Spinal cord (tissue), 10 donors: ENCODE measurements around the gene FAM162A. TPM values are rescaled to one million over a fixed set of nuclear protein-coding genes. Genes with fewer than 3 reads are reported as not detected.

ENCODE experiments used
- DNase-seq, 6 donors: peaks; one replicate each; pipeline versions ENCODE4 v3.0.0 to v3.0.0-alpha.2; 2013 to 2015; ENCODE audit warnings: low spot score in 6 of 6, low read depth in 4 of 6
- H3K27ac ChIP-seq: one replicate; pipeline ENCODE4 v1.5.1; 2013; ENCODE audit warnings: low read depth, low read length, control low read depth
- H3K27me3 ChIP-seq: one replicate; pipeline ENCODE4 v1.6.1; 2013; ENCODE audit warnings: low read length; ENCODE audit not compliant: control insufficient read depth, insufficient read depth
- H3K36me3 ChIP-seq: one replicate; pipeline ENCODE4 v1.6.1; 2013; ENCODE audit warnings: low read length; ENCODE audit not compliant: control insufficient read depth, insufficient read depth
- H3K4me1 ChIP-seq: one replicate; pipeline ENCODE4 v1.6.1; 2013; ENCODE audit warnings: low read length; ENCODE audit not compliant: control insufficient read depth, insufficient read depth
- H3K4me3 ChIP-seq: one replicate; pipeline ENCODE4 v1.5.1; 2013; ENCODE audit warnings: low read depth, low read length, control low read depth
- H3K9me3 ChIP-seq: one replicate; pipeline ENCODE4 v1.6.1; 2013; ENCODE audit warnings: low read length; ENCODE audit not compliant: control insufficient read depth, insufficient read depth
- WGBS: methylation state at CpG from one replicate; pipeline ENCODE4 v1.1.5; 2013; ENCODE audit warnings: missing lambda C conversion rate; ENCODE audit not compliant: insufficient coverage; 5-methylcytosine and 5-hydroxymethylcytosine counted together
- long read RNA-seq, 4 donors: transcript quantifications; one replicate each; lab custom pipeline, GENCODE V29; 2026
- polyA plus RNA-seq, 2 donors: library from polyadenylated mRNA; unstranded; fragments of 120-200 nt; gene quantifications; one replicate each; pipeline ENCODE4 v1.2.1, GENCODE V29; 2013; ENCODE audit not compliant: insufficient read length in 2 of 2
- total RNA-seq, 2 donors: library from RNA; depleted of rRNA in 1 of 2; stranded (reverse); fragments of 120-200 nt in 1 of 2; fragments of >200 nt in 1 of 2; gene quantifications; one replicate each; pipeline versions ENCODE4 v1.2.3 to v1.2.4, GENCODE V29; 2013 to 2014
- donor health status: healthy.

The FAM162A gene, protein sequence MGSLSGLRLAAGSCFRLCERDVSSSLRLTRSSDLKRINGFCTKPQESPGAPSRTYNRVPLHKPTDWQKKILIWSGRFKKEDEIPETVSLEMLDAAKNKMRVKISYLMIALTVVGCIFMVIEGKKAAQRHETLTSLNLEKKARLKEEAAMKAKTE
- 10 to 100 TPM; 22.2 to 52.3 TPM for total RNA-seq
- polyA plus RNA-seq: 10 to 100 TPM; 39.3 to 41.2 TPM
- long read RNA-seq, donor 1, transcript FAM162A-203 (5 exons, 3,052 nt): major isoform, 24 of 39 reads
- long read RNA-seq, donor 1, partial matches to known transcripts: 14 of 39 reads
- long read RNA-seq, donor 1, other reads (novel, unspliced or antisense): 0 of 39 reads
- long read RNA-seq, donor 2, transcript FAM162A-203 (5 exons, 3,052 nt): major isoform, 18 of 18 reads
- long read RNA-seq, donor 2, partial matches to known transcripts: 0 of 18 reads
- long read RNA-seq, donor 2, other reads (novel, unspliced or antisense): 0 of 18 reads
- long read RNA-seq, donor 3, transcript FAM162A-203 (5 exons, 3,052 nt): major isoform, 19 of 20 reads
- long read RNA-seq, donor 3, partial matches to known transcripts: 0 of 20 reads
- long read RNA-seq, donor 3, other reads (novel, unspliced or antisense): 0 of 20 reads
- long read RNA-seq, donor 4, transcript FAM162A-203 (5 exons, 3,052 nt): major isoform, 65 of 71 reads
- long read RNA-seq, donor 4, partial matches to known transcripts: 6 of 71 reads
- long read RNA-seq, donor 4, other reads (novel, unspliced or antisense): 0 of 71 reads

- H3K36me3 ChIP-seq: no peaks in the 10 kb centered on the region
- no peaks in the 10 kb centered on the region for H3K27me3 ChIP-seq
- H3K9me3 ChIP-seq: no peaks in the 10 kb centered on the region
- DNase-seq: peak; percentile 87 to 98 (median 90)
- H3K27ac ChIP-seq: peak within 1 kb of the TSS; percentile 82
- H3K4me1 ChIP-seq: no peaks in the 10 kb centered on the region
- WGBS: 0% methylated on average over 49 of the region's 52 CpGs
- H3K4me3 ChIP-seq: peak within 1 kb of the TSS; percentile 69
Measured at GRCh38 chr3:122383771-122384697, at the start of gene FAM162A. TSS of gene FAM162A (plus strand) at chr3:122384182. CDS start at chr3:122384266, 84 bp downstream.

DNA sequence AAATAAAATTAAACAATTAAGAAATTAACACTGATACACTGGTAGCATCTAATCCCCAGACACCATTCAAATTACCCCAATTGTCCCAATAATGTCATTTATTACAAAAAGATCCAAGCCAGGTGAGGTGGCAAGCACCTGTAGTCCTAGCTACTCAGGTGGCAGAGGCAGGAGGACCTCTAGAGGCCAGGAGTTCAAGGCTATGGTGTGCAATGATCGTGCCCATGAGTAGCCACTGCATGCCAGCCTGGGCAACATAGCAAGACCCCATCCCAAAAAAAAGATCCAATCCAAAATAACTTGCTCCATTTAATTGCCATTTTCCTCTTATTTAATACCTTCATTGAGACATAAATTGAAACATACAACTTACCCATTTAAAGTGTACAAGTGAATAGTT is 41.2 kb upstream of the FAM162A start:
- Histone ChIP-seq H3K9me3 (no peaks in the 10 kb centered on the region), H3K36me3 (no peaks in the 10 kb centered on the region), H3K27me3 (no peaks in the 10 kb centered on the region), H3K4me1 (no peaks in the 10 kb centered on the region), H3K27ac (no peak overlapping the region), H3K4me3 (no peak overlapping the region)
- 80% methylated on average over 1 of the region's 1 CpG for WGBS
- no peak for DNase-seq

- Histone ChIP-seq H3K27ac (no peak overlapping the region), H3K36me3 (no peaks in the 10 kb centered on the region), H3K27me3 (no peaks in the 10 kb centered on the region), H3K9me3 (no peaks in the 10 kb centered on the region), H3K4me1 (no peaks in the 10 kb centered on the region), H3K4me3 (no peak overlapping the region)
- WGBS: no CpG with 5 or more reads among the region's 2 CpGs
- DNase-seq: no peak
Measured at GRCh38 chr3:122343654-122344053, 40.3 kb upstream of the FAM162A start.

DNA sequence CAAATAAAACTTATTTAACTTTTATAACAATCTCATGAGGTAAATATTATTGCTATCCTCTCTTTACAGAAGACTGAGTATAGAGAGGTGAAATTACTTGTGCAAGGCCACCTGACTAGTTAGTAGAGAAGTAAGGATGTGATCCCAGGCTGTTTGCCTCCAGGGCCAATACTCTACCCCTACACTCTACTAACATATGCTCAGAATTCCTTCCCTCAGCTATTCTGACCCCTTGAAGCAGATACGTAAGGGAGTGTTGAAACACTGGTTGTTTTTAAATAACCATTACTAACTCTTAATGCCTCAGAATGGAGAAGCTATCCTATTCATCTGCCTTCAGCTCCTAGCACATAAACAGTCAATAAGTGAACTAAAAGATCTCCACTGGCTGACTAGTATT is 34.8 kb upstream of the FAM162A start:
- WGBS: no CpG with 5 or more reads among the region's 1 CpG
- no peaks in the 10 kb centered on the region for H3K27me3 ChIP-seq
- H3K4me1 ChIP-seq: no peaks in the 10 kb centered on the region
- no peaks in the 10 kb centered on the region for H3K9me3 ChIP-seq
- H3K4me3 ChIP-seq: no peak overlapping the region
- H3K36me3 ChIP-seq: no peaks in the 10 kb centered on the region
- DNase-seq: no peak
- H3K27ac ChIP-seq: no peak overlapping the region

GRCh38 chr3:122350814-122351418 is 33.1 kb upstream of the FAM162A start:
- DNase-seq: no peak
- Histone ChIP-seq H3K36me3 (no peaks in the 10 kb centered on the region), H3K9me3 (no peaks in the 10 kb centered on the region), H3K27me3 (no peaks in the 10 kb centered on the region), H3K4me3 (no peak overlapping the region), H3K4me1 (no peaks in the 10 kb centered on the region), H3K27ac (no peak overlapping the region)
- 80% methylated on average over 5 of the region's 5 CpGs for WGBS

- Histone ChIP-seq H3K4me1 (no peaks in the 10 kb centered on the region), H3K4me3 (no peak overlapping the region), H3K27me3 (no peaks in the 10 kb centered on the region), H3K36me3 (no peaks in the 10 kb centered on the region), H3K27ac (no peak overlapping the region), H3K9me3 (no peaks in the 10 kb centered on the region)
- no peak for DNase-seq
- WGBS: no CpG with 5 or more reads among the region's 4 CpGs
Measured at GRCh38 chr3:122351612-122352011, 32.4 kb upstream of the FAM162A start.

- 100% methylated on average over 1 of the region's 2 CpGs for WGBS
- DNase-seq: peak in 2 of 6 donors; percentile 11 to 15
- H3K27ac ChIP-seq: no peak overlapping the region
- no peaks in the 10 kb centered on the region for H3K36me3 ChIP-seq
- no peaks in the 10 kb centered on the region for H3K27me3 ChIP-seq
- no peaks in the 10 kb centered on the region for H3K4me1 ChIP-seq
- no peak overlapping the region for H3K4me3 ChIP-seq
- H3K9me3 ChIP-seq: no peaks in the 10 kb centered on the region
Measured at GRCh38 chr3:122353215-122353614, 30.8 kb upstream of the FAM162A start.

- DNase-seq: no peak
- no peaks in the 10 kb centered on the region for H3K27me3 ChIP-seq
- H3K27ac ChIP-seq: no peak overlapping the region
- no peak overlapping the region for H3K4me3 ChIP-seq
- H3K4me1 ChIP-seq: no peaks in the 10 kb centered on the region
- no peaks in the 10 kb centered on the region for H3K9me3 ChIP-seq
- H3K36me3 ChIP-seq: no peaks in the 10 kb centered on the region
- 89% methylated on average over 1 of the region's 1 CpG for WGBS
Measured at GRCh38 chr3:122353893-122354401, 30.0 kb upstream of the FAM162A start.

DNA sequence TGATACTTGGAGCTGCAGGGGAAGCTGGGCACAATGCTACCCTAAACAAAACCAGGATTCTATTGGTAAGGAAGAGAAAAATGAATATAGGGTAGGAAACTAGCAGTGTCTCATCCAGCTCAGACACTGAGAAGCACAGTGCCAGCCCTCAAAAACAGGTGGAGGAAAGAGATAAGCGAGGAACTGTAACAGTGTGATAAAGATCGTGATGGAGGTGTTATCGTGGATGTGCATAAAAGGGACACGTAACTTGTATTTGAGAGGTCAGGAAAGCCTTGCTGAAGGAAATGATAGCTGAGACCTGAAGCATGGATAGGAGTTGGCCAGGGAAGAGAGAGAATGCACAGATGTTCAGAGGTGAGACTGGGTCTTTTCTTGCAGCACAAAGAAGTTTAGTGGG is 28.4 kb upstream of the FAM162A start:
- 89% methylated on average over 4 of the region's 4 CpGs for WGBS
- Histone ChIP-seq H3K27ac (no peak overlapping the region), H3K4me1 (no peaks in the 10 kb centered on the region), H3K36me3 (no peaks in the 10 kb centered on the region), H3K4me3 (no peak overlapping the region), H3K9me3 (no peaks in the 10 kb centered on the region), H3K27me3 (no peaks in the 10 kb centered on the region)
- DNase-seq: no peak
